ENCODE results near the gene GPR25.

Gene GPR25

DNA sequence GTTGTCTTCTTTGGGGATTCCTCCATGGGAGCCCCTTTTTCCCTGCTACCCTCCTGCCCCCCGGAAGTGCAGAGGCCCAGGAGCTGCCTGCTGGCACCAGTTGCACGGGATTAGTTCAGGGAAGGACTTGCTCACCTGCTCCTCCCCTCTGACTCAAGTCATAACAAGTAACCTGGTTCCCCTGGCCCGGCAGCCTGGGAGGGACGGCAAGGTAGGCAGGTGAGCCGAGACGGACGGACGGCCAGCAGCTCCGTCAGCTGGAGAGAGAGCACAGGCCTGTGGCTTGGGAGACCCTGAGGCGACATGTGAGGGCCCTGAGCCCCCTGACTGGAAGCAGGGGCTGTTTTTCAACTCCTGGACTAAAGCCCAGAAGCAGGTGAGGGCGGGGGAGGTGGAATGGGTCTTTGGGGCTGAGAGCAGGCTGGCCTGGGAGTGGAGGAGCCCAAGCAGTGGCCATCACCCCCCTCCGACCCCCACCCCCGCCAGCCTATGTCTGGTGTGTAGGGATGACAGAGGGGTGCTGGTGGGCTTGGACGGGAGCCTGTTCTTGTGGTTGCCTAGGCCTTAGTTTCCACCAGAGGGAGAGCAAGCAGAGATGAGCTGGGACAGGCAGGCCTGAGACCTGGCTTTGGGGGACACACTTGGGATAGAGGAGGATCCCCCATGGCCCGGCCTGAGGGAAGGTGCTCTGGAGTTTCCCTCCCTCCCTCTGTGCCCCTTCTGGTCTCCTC lies 22.1 kb downstream of the GPR25 start, which contains the start of gene INAVA:
Gene INAVA (plus strand): TSS at position 189 of the 731 bp plus-strand sequence. CDS start 3,501 bp downstream, outside the sequence.
- no peak for DNase-seq (ENCODE audit: low read depth)

DNA sequence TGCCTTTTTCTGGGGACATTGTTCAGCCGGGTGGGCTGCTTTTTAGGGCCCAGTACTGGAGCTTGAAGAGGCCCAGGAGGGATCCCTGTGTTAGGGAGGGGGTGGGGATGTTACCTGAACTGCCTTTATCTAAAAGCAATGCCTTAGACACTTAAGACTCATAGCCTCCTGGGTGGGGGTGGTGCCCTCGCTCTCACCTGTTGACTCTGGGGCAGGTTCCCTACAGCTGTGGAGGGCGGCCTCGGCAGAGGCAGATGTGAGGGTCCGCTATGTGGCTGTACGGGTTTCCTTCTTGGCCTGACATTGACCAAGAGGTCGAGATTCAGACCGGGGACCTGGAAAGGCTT lies 22.6 kb downstream of the GPR25 start:
- no peak for DNase-seq (ENCODE audit: low read depth)

DNA sequence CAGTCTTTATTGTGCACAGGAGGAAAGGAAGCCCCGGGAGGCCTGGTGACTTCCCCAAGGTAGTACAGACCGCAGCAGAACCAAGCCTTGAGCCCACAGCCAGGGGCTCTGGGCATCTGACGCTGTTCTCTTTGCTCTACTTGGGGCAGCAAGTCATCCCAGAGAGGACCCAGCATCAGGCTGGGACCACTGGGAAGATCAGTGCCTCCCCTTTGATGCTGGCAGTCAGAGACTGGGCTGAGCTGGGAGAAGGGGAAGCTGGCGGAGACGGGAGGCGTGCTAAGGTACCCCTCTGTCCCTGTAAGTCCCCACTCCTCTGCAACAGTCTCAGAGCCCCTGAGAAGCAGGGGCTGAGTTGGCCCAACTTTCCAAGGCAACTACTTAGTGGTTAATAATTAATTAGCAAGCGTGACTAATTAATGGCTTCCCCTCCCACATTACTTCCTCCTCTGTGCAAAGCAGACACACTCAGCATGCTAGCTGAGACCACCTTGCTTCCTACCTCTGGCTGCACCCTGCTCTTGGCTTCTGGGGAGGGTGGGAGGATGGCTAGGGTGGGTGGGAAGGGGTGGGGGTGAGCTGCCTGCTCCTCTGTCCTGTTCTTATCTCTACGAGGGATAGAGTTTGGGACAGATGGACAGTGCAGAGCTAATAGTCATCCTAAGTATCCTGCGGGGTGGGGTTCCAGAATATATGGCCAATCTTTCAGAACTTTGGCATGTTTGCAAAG lies 23.2 kb downstream of the GPR25 start:
- no peak for DNase-seq (ENCODE audit: low read depth)

DNA sequence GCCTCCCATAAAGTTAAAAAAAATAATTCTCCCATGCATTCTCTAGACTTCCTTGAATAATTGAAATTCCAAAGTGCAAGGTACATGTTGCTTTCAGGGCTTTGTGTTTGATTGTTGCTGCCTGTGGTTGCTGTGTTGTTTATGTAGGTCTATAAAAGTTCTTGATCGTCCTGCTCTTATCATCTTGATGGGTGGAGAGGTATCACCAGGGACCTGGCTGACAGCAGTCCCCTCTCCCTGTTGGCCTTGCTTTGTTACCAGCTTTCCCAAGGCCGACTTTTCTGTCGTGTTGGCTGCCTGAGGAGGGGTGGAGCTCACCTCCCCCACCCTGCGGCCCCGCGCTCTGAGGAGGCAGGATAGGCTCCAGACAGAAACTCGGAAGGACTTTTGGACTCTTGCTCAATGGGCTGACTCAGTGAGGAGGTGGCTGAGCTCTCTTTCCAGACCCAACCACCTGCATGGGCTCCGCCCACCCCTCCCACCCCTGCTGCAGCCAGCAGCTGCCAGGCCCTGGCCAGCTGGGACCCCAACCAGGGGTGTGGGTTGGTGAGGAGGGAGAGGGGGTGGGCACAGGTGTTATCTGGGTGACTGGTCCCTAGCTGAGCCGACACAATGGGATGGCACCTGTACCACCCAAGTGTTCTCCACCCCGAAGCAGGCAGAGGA lies 23.9 kb downstream of the GPR25 start:
- no peak for DNase-seq (ENCODE audit: low read depth)

DNA sequence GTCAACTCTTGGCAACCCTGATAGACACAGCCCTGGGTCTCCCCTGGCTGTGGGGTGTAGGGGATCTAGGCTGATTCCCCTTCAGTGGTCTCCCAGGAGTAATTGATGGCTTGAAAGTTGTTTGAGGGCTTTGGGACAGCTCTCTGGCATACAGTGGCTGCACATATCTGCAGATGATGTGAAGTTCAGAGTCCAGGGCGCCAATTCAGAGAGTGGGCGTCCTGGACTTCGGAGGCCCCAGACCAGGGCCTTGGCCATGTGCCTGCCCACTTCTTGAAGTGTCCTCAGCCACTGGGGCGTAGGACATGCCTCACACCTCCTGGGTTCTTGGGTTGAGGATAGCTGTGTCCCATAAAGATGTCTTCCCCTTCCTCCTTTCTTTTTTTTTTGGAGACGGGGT lies 24.5 kb downstream of the GPR25 start:
- no peak for DNase-seq (ENCODE audit: low read depth)

DNA sequence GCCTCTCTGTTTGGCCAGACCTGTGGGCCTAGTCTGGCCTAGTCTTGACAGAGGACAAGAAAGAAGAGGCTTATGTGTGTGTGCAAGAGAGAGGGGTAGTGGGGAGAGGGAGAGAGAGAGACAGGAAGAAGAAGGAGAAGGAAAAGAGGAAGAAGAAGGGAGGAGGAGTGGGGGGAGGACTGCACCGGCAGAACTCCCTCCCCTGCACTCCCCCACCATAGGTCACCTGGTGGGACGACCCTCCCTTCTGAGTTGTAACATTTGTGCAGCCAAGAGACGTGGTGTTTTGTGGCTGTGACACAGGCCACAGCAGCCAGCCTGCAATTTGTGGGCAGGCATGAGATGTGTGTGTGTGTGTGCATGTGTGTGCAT lies 26.2 kb downstream of the GPR25 start:
- DNase-seq (ENCODE audit: low read depth): no peak

DNA sequence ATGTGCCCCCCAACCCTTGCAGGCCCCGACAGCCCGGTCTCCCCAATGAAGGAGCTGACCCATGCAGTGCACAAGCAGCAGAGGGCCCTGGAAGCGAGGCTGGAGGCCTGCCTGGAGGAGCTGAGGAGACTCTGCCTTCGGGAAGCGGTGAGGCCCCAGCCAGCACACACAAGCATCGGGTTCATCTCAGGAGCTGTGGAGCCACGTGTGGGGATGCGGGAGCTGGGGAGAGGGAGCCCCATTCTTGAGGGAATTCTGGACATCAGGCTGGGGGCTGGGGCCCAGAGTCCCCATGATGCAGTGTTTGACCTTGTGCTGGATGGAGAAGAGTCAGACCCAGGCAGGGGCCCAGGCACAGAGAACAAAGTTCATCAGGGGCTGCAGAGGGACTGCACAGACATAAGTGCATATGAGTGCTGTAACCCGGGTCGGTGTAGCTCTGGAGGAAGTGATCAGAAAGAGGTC lies 26.7 kb downstream of the GPR25 start:
- no peak for DNase-seq (ENCODE audit: low read depth)

DNA sequence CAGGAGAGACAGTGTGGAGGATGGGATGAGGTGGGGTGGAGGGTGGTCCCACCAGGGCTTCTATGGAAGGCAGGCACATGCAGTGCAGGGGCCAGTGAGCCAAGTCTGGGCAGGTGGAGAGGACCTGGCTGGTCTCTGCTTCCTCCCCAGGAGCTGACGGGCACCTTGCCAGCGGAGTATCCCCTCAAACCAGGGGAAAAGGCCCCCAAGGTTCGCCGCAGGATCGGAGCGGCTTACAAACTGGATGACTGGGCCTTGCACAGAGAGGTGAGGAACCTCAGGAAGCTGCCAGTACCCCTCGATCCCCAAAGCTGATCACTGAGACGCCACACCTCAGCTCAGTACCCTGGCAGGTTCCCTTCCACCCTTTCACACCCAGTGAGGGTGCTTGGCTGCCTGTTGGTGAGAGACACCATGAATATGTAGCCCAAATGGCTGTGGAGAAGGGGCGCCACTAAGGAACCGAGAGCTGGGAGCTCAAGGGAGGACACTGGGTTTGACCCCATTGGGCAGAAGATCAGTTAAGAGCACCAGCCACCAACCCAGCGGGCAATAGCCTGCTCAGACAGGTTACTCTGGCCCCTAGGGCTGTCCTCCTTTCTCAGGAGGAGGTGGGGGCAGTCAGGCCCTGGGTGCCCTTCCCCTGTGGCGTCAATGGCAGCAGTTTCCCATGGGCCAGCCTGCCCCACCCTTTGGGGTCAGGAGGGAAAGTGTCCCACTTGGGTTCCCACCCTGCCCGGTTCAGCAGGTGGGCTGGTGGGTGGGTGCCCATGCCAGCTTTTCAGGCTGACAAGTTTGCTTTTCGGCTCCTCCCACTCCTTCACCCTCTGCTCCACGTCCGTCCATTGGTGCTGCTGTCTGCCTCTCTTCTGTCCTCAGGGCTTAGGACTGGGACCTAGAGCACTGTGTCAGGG lies 27.4 kb downstream of the GPR25 start:
- DNase-seq (ENCODE audit: low read depth): no peak

DNA sequence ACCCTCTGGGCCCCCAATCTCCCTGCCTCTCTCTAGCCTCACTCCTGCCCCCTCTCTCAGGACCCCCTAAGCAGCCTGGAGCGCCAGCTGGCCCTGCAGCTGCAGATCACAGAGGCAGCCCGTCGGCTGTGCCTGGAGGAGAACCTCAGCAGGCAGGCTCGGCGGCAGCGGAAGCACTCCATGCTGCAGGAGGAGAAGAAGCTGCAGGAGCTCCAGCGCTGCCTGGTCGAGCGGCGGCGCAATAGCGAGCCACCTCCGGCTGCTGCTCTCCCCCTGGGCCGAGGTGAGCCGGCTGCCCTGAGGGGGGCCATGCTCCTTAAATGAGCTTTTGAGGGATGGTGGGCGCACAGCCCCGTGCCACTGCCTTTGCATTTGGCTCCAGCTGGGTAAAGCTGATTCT lies 28.1 kb downstream of the GPR25 start:
- no peak for DNase-seq (ENCODE audit: low read depth)

DNA sequence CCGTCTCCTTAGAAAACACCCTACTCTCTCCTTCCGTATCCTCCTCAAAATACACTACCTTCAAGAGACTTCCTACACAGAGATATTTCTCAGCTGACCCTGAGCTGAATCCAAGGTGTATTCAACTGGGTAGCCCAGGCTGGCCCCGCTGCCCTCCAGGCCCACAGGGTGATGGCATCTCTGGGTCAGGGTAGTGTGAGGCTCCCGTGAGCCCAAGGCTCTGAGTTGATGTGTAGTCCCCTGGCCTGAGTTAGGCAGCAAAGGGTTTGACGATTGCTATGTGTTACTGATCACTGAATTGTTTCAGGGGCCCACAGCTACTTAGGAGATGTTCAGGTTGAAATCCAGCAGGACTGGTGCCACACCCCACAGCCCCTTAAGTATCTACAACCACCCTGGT lies 28.6 kb downstream of the GPR25 start:
- DNase-seq (ENCODE audit: low read depth): no peak

DNA sequence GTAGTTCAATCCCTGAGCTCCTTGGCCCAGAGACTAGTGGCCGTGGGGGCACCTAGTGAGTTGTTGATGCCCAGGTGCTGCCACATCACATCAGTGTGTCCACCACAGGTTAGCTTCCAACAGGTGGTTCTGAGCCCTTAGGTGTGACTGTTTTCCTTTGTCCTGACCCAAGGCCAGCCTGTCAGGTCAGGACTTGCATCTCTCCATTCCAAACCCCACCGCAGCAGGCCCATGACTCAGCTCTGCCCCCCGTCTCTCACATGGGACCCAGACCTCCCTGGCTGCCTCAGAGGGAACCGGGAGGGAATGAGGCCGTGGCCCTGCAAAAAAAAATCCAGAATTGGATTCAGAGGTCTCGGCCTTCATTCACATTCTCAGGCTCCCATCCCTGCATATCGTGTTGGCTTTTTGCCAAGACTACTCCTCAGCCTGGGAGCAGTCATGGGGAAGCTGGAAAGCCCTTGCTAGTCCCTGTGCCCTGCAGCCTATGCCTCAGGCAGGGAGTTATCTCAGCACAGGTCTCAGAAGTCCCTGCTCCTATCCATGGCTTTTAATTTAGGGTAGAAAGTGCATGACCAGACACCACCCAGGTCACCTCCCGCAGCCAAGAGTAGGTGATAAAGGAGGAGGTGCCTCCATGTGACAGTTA lies 29.1 kb downstream of the GPR25 start:
- no peak for DNase-seq (ENCODE audit: low read depth)

DNA sequence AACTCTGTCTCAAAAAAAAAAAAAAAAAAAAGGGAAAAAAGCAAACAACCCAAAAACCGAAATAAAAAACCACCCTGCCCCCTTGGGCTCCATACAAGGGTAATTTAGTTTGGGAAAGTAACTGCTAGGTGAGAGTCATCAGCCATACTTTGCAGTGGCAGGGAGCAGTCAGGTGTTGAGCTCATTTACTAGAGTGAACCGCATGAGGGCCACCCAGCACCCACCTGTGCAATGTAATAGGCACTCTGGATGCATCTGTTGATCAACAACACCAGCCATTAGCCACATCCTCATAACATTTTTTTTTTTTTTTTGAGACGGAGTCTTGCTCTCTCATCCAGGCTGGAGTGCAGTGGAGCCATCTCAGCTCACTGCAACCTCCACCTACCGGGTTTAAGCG lies 31.0 kb downstream of the GPR25 start:
- DNase-seq (ENCODE audit: low read depth): no peak

DNA sequence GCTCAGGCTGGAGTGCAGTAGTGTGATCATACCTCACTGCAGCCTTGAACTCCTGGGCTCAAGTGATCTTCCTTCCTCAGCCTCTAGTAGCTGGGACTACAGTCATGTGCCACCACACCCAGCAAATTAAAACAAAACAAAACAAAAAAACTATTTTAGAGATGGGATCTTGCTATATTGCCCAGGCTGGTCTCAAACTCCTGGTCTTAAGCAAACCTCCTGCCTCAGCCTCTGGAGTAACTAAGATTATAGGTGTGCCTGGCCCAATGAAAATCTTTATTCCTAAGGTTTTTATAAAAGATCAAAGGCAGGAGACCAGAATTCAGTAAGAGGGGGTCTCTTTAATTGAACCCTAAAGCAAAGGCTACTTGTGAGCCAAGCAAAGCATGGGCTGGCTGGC lies 32.0 kb downstream of the GPR25 start:
- no peak for DNase-seq (ENCODE audit: low read depth)

DNA sequence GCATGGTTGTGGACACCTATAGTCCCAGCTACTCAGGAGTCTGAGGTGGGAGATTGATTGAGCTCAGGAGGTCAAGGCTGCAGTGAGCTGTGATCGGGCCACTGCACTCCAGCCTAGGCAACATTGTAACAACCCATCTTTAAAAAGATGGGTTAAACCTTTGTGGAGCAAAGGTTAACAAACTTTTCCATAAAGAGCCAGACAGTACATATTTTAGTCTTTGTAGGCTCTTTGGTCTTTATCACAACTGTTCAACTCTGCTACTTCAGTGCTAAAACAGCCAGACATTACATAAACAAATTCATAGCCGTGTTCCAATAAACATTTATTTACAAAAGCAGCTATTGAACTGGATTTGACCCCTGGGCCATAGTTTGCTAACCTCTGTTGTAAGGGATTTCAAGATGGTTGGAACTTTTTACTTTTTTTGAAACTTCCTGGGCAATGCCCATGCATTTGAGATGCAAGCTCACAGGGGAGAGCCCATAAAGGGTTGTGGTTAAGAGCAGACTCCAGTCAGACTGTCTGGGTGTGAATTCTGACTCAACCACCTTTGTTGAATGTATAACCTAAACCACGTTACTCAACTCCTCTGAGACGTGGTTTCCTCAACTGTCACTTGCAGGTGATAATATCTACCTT lies 32.8 kb downstream of the GPR25 start:
- no peak for DNase-seq (ENCODE audit: low read depth)

DNA sequence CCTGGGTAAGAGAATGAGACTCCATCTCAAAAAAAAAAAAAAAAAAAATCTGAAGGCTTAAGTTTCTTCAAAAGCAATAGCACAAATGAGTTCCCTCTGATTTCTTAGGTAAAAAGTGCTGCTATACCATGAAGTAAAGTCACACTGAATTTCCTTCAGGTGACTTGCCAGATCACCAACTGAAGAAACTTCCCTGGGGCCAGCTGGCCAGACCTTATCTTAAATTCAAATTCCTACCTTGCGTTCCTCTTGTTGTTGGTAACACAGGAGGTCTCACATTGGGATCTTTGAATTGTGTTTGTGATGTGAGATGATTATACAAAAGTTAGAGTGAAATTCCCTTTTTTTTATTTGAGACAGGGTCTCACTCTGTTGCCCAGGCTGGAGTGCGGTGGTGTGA lies 33.7 kb downstream of the GPR25 start:
- DNase-seq (ENCODE audit: low read depth): no peak

DNA sequence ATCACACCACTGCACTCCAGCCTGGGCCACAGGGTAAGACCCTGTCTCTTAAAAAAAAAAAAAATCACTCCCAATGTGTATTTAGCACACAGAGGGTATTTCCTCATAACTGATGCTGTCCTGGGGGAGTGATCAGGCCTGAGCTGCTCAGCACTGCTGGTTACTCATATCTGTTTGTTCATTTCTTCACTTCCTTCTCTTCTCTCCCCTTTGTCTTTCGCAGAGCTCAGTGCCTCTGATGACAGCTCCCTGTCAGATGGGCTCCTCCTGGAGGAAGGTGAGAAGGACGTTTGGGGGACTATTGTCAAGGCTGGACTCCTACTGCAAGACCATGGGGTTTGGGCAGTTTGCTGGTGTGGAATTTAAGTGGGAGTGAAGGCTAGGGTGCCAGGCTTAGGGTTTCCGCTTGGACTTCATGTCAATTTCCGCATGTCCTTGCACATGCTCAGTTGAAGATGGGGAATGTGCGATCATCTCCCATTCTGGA lies 34.9 kb downstream of the GPR25 start:
- no peak for DNase-seq (ENCODE audit: low read depth)

DNA sequence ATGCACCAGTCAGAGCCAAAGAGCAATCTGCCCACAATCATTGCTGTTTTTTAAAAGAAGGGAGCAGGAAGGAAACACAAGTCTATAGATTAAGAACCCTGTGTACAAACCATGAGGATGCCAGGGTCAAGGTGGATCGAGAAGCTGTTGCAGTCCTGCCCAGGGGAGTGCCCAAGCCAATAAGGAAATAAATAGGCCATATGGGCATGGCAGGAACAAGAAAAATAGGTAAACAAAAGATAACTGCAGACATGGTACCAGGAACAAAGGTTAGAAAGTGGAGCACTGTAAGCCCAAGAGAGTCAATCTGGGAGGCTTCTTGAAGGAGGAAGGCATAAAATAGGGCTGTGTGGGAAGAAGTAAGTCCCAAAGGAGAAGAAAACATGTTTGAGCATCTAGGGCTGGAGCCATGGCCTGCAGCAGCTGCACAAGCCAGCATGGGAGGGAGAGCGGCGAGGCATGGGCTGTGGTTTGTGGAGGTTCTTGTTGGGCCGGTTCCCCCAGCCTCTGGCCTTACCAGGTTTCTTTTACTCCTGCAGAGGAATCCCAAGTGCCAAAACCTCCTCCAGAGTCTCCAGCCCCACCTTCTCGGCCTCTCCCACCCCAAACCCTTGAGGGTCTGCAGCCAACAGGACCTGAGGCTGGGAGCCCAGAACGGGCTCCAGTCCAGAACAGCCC lies 35.5 kb downstream of the GPR25 start:
- no peak for DNase-seq (ENCODE audit: low read depth)

DNA sequence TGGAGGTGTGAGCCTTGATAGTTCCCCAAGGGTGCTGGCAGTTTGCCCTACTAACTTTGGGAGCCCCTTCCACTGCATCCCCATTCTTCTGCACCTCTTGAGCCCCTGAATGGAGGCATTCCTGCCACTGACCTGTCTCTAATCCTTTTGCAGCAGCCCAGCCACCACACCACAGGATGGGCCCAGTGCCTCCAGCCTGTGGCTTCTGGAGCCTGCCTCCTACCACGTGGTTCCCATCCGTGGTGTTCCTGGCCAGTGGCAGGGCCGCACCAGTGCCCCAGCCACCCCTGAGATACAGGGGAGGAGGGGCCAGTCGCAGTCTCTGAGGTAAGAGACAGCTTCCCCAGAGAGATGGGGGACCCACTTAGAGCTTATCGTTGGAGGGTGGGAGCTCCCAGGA lies 36.3 kb downstream of the GPR25 start:
- DNase-seq (ENCODE audit: low read depth): no peak

DNA sequence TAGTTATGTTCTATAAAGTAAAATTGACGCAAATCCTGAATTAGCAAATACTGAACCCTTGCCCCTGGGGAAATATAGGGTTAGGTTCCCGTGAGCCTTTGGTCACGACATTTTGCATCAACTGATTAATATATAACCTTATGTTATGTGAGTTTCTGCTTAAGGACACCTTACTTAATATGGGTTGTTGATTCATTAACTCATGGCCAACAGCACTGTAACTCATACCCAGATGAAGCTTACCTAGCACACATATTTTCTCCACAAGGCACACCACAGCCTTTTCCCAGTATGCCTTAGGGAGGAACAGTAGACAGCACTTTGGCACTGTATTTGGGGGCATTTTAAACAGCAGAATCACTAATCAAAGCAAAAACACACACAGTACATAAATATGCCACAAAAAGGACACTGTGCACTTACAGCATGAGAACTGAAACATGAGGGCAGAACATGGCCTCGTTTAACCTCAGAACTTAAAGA lies 37.0 kb downstream of the GPR25 start:
- DNase-seq (ENCODE audit: low read depth): no peak

DNA sequence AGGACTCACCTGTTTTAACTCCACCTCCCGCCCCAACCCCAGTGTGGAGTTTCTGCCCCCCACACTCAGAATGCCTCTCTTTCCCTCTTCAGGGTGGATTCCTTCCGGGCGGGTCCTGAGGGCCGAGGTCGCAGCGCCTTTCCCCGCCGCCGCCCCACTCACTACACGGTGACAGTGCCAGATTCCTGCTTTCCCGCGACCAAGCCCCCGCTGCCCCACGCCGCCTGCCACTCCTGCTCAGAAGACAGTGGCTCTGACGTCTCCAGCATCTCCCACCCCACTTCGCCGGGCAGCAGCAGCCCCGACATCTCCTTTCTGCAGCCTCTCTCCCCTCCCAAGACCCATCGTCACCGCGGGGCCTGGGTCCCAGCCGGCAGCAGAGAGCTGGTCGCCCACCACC lies 38.6 kb downstream of the GPR25 start:
- DNase-seq (ENCODE audit: low read depth): no peak
